ENCODE measurements around the gene OTUD3.
"Not testable (repeated sequence)": the region's sequence is repeated elsewhere in the genome, so short reads cannot be mapped to it uniquely, and the experiment has no call there.

OTUD3 gene

GRCh38 chr1:19869453-19869852 lies 12.7 kb upstream of the OTUD3 start:
- DNase-seq (ENCODE audit: low spot score), result not testable (repeated sequence)

GRCh38 chr1:19869929-19870328 lies 12.3 kb upstream of the OTUD3 start:
- no peak for DNase-seq (ENCODE audit: low spot score)

GRCh38 chr1:19872190-19872589 lies 10.0 kb upstream of the OTUD3 start:
- DNase-seq (ENCODE audit: low spot score), result no peak

GRCh38 chr1:19877181-19877750 lies 4.9 kb upstream of the OTUD3 start:
- DNase-seq (ENCODE audit: low spot score), result no peak

GRCh38 chr1:19877821-19878636 lies 4.2 kb upstream of the OTUD3 start:
- DNase-seq (ENCODE audit: low spot score), result no peak

GRCh38 chr1:19878637-19878985 lies 3.6 kb upstream of the OTUD3 start:
- DNase-seq (ENCODE audit: low spot score), result no peak

- no peak for DNase-seq (ENCODE audit: low spot score)
Observed at GRCh38 chr1:19879227-19879626, 3.0 kb upstream of the OTUD3 start.

- DNase-seq (ENCODE audit: low spot score), result no peak
Observed at GRCh38 chr1:19879661-19880060, 2.5 kb upstream of the OTUD3 start.

GRCh38 chr1:19880841-19881240 lies 1.4 kb upstream of the OTUD3 start:
- DNase-seq (ENCODE audit: low spot score), result not testable (repeated sequence)

- DNase-seq (ENCODE audit: low spot score), result no peak
Observed at GRCh38 chr1:19884312-19884711, 2.1 kb downstream of the OTUD3 start.

- no peak for DNase-seq (ENCODE audit: low spot score)
Observed at GRCh38 chr1:19885821-19886220, 3.6 kb downstream of the OTUD3 start.

- no peak for DNase-seq (ENCODE audit: low spot score)
Observed at GRCh38 chr1:19888112-19888511, 5.9 kb downstream of the OTUD3 start.

GRCh38 chr1:19889656-19890055 lies 7.5 kb downstream of the OTUD3 start:
- no peak for DNase-seq (ENCODE audit: low spot score)

- DNase-seq (ENCODE audit: low spot score), result no peak
Observed at GRCh38 chr1:19892129-19892528, 9.9 kb downstream of the OTUD3 start.

- DNase-seq (ENCODE audit: low spot score), result no peak
Observed at GRCh38 chr1:19892628-19893168, 10.5 kb downstream of the OTUD3 start.

- DNase-seq (ENCODE audit: low spot score), result no peak
Observed at GRCh38 chr1:19893687-19894086, 11.5 kb downstream of the OTUD3 start.

GRCh38 chr1:19894218-19894617 lies 12.0 kb downstream of the OTUD3 start:
- no peak for DNase-seq (ENCODE audit: low spot score)

GRCh38 chr1:19901653-19902052 lies 19.5 kb downstream of the OTUD3 start:
- no peak for DNase-seq (ENCODE audit: low spot score)

- DNase-seq (ENCODE audit: low spot score), result no peak
Observed at GRCh38 chr1:19903621-19904020, 21.4 kb downstream of the OTUD3 start.

- no peak for DNase-seq (ENCODE audit: low spot score)
Observed at GRCh38 chr1:19907456-19907855, 25.3 kb downstream of the OTUD3 start.

GRCh38 chr1:19909392-19909791 lies 27.2 kb downstream of the OTUD3 start:
- no peak for DNase-seq (ENCODE audit: low spot score)

GRCh38 chr1:19909971-19910370 lies 27.8 kb downstream of the OTUD3 start:
- no peak for DNase-seq (ENCODE audit: low spot score)

GRCh38 chr1:19910650-19911049 lies 28.5 kb downstream of the OTUD3 start:
- DNase-seq (ENCODE audit: low spot score), result no peak

- DNase-seq (ENCODE audit: low spot score), result peak; percentile 71
Observed at GRCh38 chr1:19918057-19918456, 35.9 kb downstream of the OTUD3 start.
